ENCODE measurements around the gene AUP1. TPM values are rescaled to one million over a fixed set of nuclear protein-coding genes. Genes with fewer than 3 reads are reported as not detected.
"Not testable (repeated sequence)": the region's sequence is repeated elsewhere in the genome, so short reads cannot be mapped to it uniquely, and the experiment has no call there.

AUP1 gene
- total RNA-seq, 4 donors from 2014 or later = 112 to 148 (median 115) TPM

DNA sequence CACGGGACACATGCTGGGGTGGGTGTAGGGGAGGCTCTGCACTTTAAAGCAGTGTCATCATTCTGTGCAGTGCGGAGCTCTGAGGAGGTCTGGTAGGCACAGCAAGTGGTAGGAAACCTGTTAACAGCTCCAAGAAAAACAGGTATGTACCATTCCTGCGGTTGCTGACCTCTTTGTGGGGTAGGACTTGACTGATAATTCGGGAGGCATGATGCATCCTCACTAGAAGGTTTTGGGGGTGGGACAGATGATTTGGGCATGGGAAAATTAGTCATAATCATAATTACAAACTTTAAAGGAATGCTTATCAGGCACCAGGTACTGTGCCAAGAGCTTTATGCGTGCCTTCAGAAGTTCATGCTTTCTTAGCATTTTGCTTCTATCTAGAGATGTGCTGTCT lies 34.7 kb upstream of the AUP1 start:
- Histone ChIP-seq H3K4me1 (no peaks in the 10 kb centered on the region), H3K36me3 (no peaks in the 10 kb centered on the region), H3K27me3 (peaks cover 0 to 6% (median 5%) of the 10 kb centered on the region in 3 donors), H3K9me3 (no peaks in the 10 kb centered on the region), H3K4me3 (no peak overlapping the region), H3K27ac (no peak overlapping the region)
- no peak for TF ChIP-seq POLR2A (IDR thresholded peaks at IDR 0.05)
- TF ChIP-seq, protein P1, sequence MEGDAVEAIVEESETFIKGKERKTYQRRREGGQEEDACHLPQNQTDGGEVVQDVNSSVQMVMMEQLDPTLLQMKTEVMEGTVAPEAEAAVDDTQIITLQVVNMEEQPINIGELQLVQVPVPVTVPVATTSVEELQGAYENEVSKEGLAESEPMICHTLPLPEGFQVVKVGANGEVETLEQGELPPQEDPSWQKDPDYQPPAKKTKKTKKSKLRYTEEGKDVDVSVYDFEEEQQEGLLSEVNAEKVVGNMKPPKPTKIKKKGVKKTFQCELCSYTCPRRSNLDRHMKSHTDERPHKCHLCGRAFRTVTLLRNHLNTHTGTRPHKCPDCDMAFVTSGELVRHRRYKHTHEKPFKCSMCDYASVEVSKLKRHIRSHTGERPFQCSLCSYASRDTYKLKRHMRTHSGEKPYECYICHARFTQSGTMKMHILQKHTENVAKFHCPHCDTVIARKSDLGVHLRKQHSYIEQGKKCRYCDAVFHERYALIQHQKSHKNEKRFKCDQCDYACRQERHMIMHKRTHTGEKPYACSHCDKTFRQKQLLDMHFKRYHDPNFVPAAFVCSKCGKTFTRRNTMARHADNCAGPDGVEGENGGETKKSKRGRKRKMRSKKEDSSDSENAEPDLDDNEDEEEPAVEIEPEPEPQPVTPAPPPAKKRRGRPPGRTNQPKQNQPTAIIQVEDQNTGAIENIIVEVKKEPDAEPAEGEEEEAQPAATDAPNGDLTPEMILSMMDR (IDR thresholded peaks at IDR 0.05 in 4 of 5, conservative IDR thresholded peaks at IDR 0.05 in 1 of 5) = no peak
- in situ Hi-C loops (cut with MboI; ENCODE audit: low sequenced_read_pairs in 4 of 4) = no loop called here
- DNase-seq (no peak), ATAC-seq (no peak)
- intact Hi-C loops (cut with DNase I; ENCODE audit: low total_unique reads) = no loop called here

DNA sequence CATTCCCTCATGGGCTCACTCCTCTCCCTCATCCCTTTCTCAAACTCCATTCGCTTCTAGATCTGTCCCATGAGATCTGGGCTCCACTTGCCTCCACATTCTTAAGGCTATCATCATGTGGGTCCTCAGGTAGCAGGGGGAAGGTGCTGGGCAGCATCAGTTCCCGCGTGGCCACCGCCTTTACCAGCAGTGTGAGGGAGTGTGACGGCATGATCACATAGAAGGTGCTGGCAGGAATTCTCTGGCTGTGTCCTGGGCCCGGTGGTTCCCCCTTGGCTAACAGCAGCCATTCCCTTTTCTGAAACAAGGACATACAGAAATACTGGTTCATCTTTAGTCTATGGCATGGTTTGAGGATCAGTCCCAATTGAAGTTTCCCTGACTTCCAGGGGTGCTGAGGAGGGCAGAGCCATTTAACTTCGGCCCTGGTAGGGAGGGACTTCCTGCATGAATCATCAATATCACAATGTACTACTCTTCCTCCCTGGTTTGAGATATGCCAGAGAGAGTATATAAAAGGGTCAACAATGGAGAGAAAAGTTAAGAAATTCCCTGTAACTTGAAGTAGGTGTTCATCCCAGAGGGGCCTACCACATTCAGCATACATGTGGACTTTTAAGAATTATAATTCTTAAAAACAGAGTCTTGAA lies 32.7 kb upstream of the AUP1 start:
- intact Hi-C loops (cut with DNase I; ENCODE audit: low total_unique reads) = no loop called here
- Histone ChIP-seq H3K27me3 (peaks cover 0 to 6% (median 5%) of the 10 kb centered on the region in 3 donors), H3K9me3 (no peaks in the 10 kb centered on the region), H3K4me3 (no peak overlapping the region), H3K4me1 (no peaks in the 10 kb centered on the region), H3K27ac (no peak overlapping the region), H3K36me3 (no peaks in the 10 kb centered on the region)
- ATAC-seq (no peak), DNase-seq (no peak)
- in situ Hi-C loops (cut with MboI; ENCODE audit: low sequenced_read_pairs in 4 of 4) = no loop called here
- no peak for TF ChIP-seq POLR2A (IDR thresholded peaks at IDR 0.05)
- TF ChIP-seq, protein P1 (IDR thresholded peaks at IDR 0.05 in 4 of 5, conservative IDR thresholded peaks at IDR 0.05 in 1 of 5) = no peak

DNA sequence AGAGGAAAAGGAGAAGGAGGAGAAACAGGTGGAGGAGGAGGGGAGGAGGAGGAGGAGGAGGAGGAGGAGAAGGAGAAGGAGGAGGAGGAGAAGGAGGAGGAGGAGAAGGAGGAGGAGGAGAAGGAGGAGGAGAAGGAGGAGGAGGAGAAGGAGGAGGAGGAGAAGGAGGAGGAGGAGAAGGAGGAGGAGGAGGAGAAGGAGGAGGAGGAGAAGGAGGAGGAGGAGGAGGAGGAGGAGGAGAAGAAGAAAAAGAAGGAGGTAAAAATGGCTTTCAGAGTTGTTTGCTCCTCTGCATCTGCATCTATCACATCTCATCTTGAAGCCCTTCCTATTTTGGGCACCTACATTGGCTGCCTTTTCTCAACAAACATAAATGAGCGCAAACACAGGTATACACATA lies 31.5 kb upstream of the AUP1 start:
- DNase-seq; H3K27me3 ChIP-seq; H3K9me3 ChIP-seq; ATAC-seq; H3K4me3 ChIP-seq; H3K36me3 ChIP-seq; H3K27ac ChIP-seq; intact Hi-C loops (cut with DNase I; ENCODE audit: low total_unique reads); H3K4me1 ChIP-seq; in situ Hi-C loops (cut with MboI; ENCODE audit: low sequenced_read_pairs in 4 of 4): not testable (repeated sequence)

DNA sequence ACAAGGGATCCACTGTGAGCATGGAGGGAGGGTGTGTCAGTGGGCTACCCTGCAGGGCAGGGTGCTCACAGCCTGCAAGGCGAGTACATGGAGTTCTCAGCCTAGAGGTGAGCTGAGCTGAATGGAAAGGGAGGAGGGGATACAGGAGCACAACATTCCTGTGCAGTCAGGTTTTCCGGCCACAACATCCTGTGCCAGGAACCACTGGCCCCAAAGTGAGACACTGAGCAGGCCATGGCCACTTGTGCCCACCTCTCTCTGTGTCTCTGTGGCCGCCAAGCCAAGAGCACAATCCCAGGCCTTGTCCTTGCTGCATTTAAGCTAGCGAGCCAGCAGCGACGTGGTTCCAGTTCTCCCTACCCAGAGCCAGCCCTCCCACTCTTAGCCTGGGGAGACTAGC lies 31.1 kb upstream of the AUP1 start:
- no peak for DNase-seq
- Histone ChIP-seq H3K27ac (no peak overlapping the region), H3K36me3 (no peaks in the 10 kb centered on the region), H3K9me3 (no peaks in the 10 kb centered on the region), H3K4me1 (no peaks in the 10 kb centered on the region), H3K4me3 (no peak overlapping the region), H3K27me3 (peaks cover 3 to 11% (median 5%) of the 10 kb centered on the region in 3 donors)
- intact Hi-C loops (cut with DNase I; ENCODE audit: low total_unique reads) (no loop called here), in situ Hi-C loops (cut with MboI; ENCODE audit: low sequenced_read_pairs in 4 of 4) (no loop called here)
- TF ChIP-seq, protein P1 (IDR thresholded peaks at IDR 0.05 in 4 of 5, conservative IDR thresholded peaks at IDR 0.05 in 1 of 5) = no peak
- no peak for TF ChIP-seq POLR2A (IDR thresholded peaks at IDR 0.05)
- ATAC-seq = no peak

DNA sequence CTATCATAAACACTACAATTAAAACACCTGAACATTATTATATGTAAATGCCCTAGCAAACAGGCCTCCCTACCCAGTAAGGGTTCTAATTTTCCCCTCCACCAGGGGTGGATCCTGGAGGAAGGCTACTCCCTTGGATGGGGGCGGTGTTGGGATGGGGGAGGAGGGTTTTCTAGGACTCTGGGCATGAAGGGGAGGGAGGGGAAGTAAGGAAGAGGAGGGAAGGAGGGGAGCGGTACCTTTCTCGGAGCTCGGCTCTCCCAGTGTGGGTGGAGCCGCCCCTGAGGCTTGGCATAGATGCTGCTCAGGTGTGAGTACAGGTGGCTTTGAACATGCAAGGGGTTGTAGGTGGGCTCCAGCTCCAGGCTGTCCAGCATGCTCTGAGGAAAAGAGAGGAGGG lies 30.4 kb upstream of the AUP1 start:
- Histone ChIP-seq H3K36me3 (no peaks in the 10 kb centered on the region), H3K4me3 (no peak overlapping the region), H3K27me3 (peaks cover 5 to 18% (median 10%) of the 10 kb centered on the region in 3 donors), H3K9me3 (no peaks in the 10 kb centered on the region), H3K27ac (no peak overlapping the region), H3K4me1 (peaks cover 0 to 5% of the 10 kb centered on the region in 2 donors)
- intact Hi-C loops (cut with DNase I; ENCODE audit: low total_unique reads) = no loop called here
- DNase-seq (no peak), ATAC-seq (no peak)
- in situ Hi-C loops (cut with MboI; ENCODE audit: low sequenced_read_pairs in 4 of 4) = no loop called here
- TF ChIP-seq, protein P1 (IDR thresholded peaks at IDR 0.05 in 4 of 5, conservative IDR thresholded peaks at IDR 0.05 in 1 of 5) = no peak
- TF ChIP-seq POLR2A (IDR thresholded peaks at IDR 0.05) = no peak

All from gastrocnemius medialis (tissue), 4 donors.